Measurements from ENCODE around the gene CELA2B.
"Not testable (repeated sequence)": the region's sequence is repeated elsewhere in the genome, so short reads cannot be mapped to it uniquely, and the experiment has no call there.

The CELA2B gene

GRCh38 chr1:15445390-15446122, 30.3 kb upstream of the CELA2B start:
- DNase-seq, result no peak

- DNase-seq, result no peak
Measured at GRCh38 chr1:15446212-15446611, 29.7 kb upstream of the CELA2B start.

- DNase-seq, result no peak
Measured at GRCh38 chr1:15448877-15449462, 26.9 kb upstream of the CELA2B start.

- no peak for DNase-seq
Measured at GRCh38 chr1:15449567-15449966, 26.3 kb upstream of the CELA2B start.

GRCh38 chr1:15451014-15451722, 24.7 kb upstream of the CELA2B start:
- DNase-seq, result no peak

GRCh38 chr1:15452216-15452615, 23.7 kb upstream of the CELA2B start:
- no peak for DNase-seq

- DNase-seq, result no peak
Measured at GRCh38 chr1:15452866-15453571, 22.9 kb upstream of the CELA2B start.

GRCh38 chr1:15453734-15454133, 22.2 kb upstream of the CELA2B start:
- DNase-seq, result no peak

GRCh38 chr1:15454256-15454655, 21.6 kb upstream of the CELA2B start:
- no peak for DNase-seq

GRCh38 chr1:15455522-15455921, 20.4 kb upstream of the CELA2B start:
- no peak for DNase-seq

GRCh38 chr1:15456313-15456954, 19.5 kb upstream of the CELA2B start, which contains the start of gene CELA2A:
Gene CELA2A (plus strand): TSS chr1:15456732. CDS start chr1:15456754, 22 bp downstream.
- no peak for DNase-seq

GRCh38 chr1:15457585-15457984, 18.3 kb upstream of the CELA2B start:
- DNase-seq, result no peak

GRCh38 chr1:15458388-15458787, 17.5 kb upstream of the CELA2B start:
- not testable (repeated sequence) for DNase-seq

GRCh38 chr1:15459771-15460707, 15.9 kb upstream of the CELA2B start:
- DNase-seq, result no peak

- DNase-seq, result no peak
Measured at GRCh38 chr1:15460708-15461095, 15.2 kb upstream of the CELA2B start.

GRCh38 chr1:15463064-15463800, 12.7 kb upstream of the CELA2B start:
- DNase-seq, result not testable (repeated sequence)

GRCh38 chr1:15463926-15464322, 12.0 kb upstream of the CELA2B start:
- DNase-seq, result not testable (repeated sequence)

GRCh38 chr1:15465674-15466073, 10.2 kb upstream of the CELA2B start:
- DNase-seq, result no peak

GRCh38 chr1:15466955-15467625, 8.8 kb upstream of the CELA2B start:
- not testable (repeated sequence) for DNase-seq

- no peak for DNase-seq
Measured at GRCh38 chr1:15468145-15468544, 7.8 kb upstream of the CELA2B start.

All from GOT3 (cell line).